Measurements from ENCODE around the gene RHEB.
A peak's percentile ranks its signal among the peaks of the same experiment; 100 is the strongest.

The RHEB gene

GRCh38 chr7:151501676-151502075 is 18.0 kb downstream of the RHEB start:
- DNase-seq, result no peak

GRCh38 chr7:151498495-151498894 is 21.2 kb downstream of the RHEB start:
- DNase-seq, result no peak

GRCh38 chr7:151497306-151497871 is 22.3 kb downstream of the RHEB start:
- no peak for DNase-seq

GRCh38 chr7:151495360-151495759 is 24.3 kb downstream of the RHEB start:
- DNase-seq, result no peak

- no peak for DNase-seq
Observed at GRCh38 chr7:151494298-151495284, 25.1 kb downstream of the RHEB start.

GRCh38 chr7:151493083-151493482 is 26.6 kb downstream of the RHEB start:
- DNase-seq, result no peak

- no peak for DNase-seq
Observed at GRCh38 chr7:151491859-151492258, 27.8 kb downstream of the RHEB start.

GRCh38 chr7:151490456-151491105 is 29.1 kb downstream of the RHEB start:
- no peak for DNase-seq

- DNase-seq, result no peak
Observed at GRCh38 chr7:151489498-151489897, 30.2 kb downstream of the RHEB start.

- DNase-seq, result no peak
Observed at GRCh38 chr7:151488096-151488495, 31.6 kb downstream of the RHEB start.

- no peak for DNase-seq
Observed at GRCh38 chr7:151487228-151487627, 32.5 kb downstream of the RHEB start.

- DNase-seq, result no peak
Observed at GRCh38 chr7:151486074-151486473, 33.6 kb downstream of the RHEB start.

- DNase-seq, result no peak
Observed at GRCh38 chr7:151484971-151485707, 34.6 kb downstream of the RHEB start.

- DNase-seq, result no peak
Observed at GRCh38 chr7:151483711-151483983, 36.0 kb downstream of the RHEB start.

- no peak for DNase-seq
Observed at GRCh38 chr7:151482883-151483710, 36.6 kb downstream of the RHEB start.

GRCh38 chr7:151481650-151482505 is 37.8 kb downstream of the RHEB start:
- DNase-seq, result no peak

GRCh38 chr7:151477867-151478266 is 41.8 kb downstream of the RHEB start:
- no peak for DNase-seq

- no peak for DNase-seq
Observed at GRCh38 chr7:151472644-151473380, 46.9 kb downstream of the RHEB start.

- DNase-seq, result peak; percentile 21
Observed at GRCh38 chr7:151470711-151471110, 49.0 kb downstream of the RHEB start.

- no peak for DNase-seq
Observed at GRCh38 chr7:151469281-151469680, 50.4 kb downstream of the RHEB start.
